GM23338 (cell line): Measurements from ENCODE around the gene AANAT.

ENCODE experiments used
- CREB1 ChIP-seq: fragments of 250-450 bp; sonication (Bioruptor Pico); IDR thresholded peaks from 2 replicates; pipeline ENCODE4 v1.5.0; 2020; ENCODE audit warnings: low read depth, mild to moderate bottlenecking, moderate library complexity
- JUNB ChIP-seq: IDR thresholded peaks from one replicate; pipeline ENCODE4 v1.6.1; 2016; ENCODE audit warnings: antibody characterized with exemption; ENCODE audit not compliant: unreplicated experiment
- NANOG ChIP-seq: IDR thresholded peaks from 2 replicates; pipeline ENCODE4 v1.6.1; 2016; ENCODE audit warnings: antibody characterized with exemption, borderline replicate concordance
- POLR2AphosphoS5 ChIP-seq: IDR thresholded peaks from 2 replicates; pipeline ENCODE4 v1.6.1; 2016; ENCODE audit warnings: antibody characterized with exemption, low read depth
- TF ChIP-seq, protein P1 (sequence below), 2 experiments: fragments of 200-600 bp in 1 of 2; sonication (generic) in 1 of 2; conservative IDR thresholded peaks; 2 replicates each; pipeline versions ENCODE4 v1.5.1 to v1.6.1; 2016 to 2017; ENCODE audit warnings: antibody characterized with exemption in 2 of 2, low read depth in 2 of 2, mild to moderate bottlenecking in 2 of 2, moderate library complexity in 1 of 2
- TF ChIP-seq, protein P2 (sequence below): fragments of 250-450 bp; sonication (Bioruptor Pico); IDR thresholded peaks from 2 replicates; pipeline ENCODE4 v1.5.0; 2020; ENCODE audit warnings: mild to moderate bottlenecking, moderate library complexity

DNA sequence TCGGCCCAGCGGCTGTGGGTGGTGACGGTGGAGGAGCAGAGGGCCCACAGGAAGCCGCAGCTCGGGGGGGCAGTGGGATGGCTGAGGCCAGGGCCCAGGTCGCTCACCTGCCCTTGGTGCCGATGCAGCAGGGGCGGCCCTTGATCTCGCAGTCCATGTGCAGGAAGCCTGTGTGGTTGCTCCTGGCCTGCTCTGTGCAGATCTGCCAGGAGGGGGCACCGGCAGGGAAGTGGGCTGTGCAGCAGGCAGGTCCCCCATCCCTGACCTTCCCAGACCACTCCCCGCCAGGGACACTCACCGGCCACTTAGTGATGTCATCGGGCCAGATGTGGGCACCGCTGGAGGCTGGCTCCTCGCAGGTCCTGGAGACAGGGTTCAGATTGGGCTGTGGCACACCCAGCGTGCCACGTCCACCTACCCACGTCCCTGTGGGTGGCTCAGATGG is 6.2 kb downstream of the AANAT start:
- TF ChIP-seq, protein P1, sequence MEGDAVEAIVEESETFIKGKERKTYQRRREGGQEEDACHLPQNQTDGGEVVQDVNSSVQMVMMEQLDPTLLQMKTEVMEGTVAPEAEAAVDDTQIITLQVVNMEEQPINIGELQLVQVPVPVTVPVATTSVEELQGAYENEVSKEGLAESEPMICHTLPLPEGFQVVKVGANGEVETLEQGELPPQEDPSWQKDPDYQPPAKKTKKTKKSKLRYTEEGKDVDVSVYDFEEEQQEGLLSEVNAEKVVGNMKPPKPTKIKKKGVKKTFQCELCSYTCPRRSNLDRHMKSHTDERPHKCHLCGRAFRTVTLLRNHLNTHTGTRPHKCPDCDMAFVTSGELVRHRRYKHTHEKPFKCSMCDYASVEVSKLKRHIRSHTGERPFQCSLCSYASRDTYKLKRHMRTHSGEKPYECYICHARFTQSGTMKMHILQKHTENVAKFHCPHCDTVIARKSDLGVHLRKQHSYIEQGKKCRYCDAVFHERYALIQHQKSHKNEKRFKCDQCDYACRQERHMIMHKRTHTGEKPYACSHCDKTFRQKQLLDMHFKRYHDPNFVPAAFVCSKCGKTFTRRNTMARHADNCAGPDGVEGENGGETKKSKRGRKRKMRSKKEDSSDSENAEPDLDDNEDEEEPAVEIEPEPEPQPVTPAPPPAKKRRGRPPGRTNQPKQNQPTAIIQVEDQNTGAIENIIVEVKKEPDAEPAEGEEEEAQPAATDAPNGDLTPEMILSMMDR (conservative IDR thresholded peaks at IDR 0.05; ENCODE audit: low read depth in 2 of 2), result peak; percentile 42 to 76
- TF ChIP-seq, protein P2, sequence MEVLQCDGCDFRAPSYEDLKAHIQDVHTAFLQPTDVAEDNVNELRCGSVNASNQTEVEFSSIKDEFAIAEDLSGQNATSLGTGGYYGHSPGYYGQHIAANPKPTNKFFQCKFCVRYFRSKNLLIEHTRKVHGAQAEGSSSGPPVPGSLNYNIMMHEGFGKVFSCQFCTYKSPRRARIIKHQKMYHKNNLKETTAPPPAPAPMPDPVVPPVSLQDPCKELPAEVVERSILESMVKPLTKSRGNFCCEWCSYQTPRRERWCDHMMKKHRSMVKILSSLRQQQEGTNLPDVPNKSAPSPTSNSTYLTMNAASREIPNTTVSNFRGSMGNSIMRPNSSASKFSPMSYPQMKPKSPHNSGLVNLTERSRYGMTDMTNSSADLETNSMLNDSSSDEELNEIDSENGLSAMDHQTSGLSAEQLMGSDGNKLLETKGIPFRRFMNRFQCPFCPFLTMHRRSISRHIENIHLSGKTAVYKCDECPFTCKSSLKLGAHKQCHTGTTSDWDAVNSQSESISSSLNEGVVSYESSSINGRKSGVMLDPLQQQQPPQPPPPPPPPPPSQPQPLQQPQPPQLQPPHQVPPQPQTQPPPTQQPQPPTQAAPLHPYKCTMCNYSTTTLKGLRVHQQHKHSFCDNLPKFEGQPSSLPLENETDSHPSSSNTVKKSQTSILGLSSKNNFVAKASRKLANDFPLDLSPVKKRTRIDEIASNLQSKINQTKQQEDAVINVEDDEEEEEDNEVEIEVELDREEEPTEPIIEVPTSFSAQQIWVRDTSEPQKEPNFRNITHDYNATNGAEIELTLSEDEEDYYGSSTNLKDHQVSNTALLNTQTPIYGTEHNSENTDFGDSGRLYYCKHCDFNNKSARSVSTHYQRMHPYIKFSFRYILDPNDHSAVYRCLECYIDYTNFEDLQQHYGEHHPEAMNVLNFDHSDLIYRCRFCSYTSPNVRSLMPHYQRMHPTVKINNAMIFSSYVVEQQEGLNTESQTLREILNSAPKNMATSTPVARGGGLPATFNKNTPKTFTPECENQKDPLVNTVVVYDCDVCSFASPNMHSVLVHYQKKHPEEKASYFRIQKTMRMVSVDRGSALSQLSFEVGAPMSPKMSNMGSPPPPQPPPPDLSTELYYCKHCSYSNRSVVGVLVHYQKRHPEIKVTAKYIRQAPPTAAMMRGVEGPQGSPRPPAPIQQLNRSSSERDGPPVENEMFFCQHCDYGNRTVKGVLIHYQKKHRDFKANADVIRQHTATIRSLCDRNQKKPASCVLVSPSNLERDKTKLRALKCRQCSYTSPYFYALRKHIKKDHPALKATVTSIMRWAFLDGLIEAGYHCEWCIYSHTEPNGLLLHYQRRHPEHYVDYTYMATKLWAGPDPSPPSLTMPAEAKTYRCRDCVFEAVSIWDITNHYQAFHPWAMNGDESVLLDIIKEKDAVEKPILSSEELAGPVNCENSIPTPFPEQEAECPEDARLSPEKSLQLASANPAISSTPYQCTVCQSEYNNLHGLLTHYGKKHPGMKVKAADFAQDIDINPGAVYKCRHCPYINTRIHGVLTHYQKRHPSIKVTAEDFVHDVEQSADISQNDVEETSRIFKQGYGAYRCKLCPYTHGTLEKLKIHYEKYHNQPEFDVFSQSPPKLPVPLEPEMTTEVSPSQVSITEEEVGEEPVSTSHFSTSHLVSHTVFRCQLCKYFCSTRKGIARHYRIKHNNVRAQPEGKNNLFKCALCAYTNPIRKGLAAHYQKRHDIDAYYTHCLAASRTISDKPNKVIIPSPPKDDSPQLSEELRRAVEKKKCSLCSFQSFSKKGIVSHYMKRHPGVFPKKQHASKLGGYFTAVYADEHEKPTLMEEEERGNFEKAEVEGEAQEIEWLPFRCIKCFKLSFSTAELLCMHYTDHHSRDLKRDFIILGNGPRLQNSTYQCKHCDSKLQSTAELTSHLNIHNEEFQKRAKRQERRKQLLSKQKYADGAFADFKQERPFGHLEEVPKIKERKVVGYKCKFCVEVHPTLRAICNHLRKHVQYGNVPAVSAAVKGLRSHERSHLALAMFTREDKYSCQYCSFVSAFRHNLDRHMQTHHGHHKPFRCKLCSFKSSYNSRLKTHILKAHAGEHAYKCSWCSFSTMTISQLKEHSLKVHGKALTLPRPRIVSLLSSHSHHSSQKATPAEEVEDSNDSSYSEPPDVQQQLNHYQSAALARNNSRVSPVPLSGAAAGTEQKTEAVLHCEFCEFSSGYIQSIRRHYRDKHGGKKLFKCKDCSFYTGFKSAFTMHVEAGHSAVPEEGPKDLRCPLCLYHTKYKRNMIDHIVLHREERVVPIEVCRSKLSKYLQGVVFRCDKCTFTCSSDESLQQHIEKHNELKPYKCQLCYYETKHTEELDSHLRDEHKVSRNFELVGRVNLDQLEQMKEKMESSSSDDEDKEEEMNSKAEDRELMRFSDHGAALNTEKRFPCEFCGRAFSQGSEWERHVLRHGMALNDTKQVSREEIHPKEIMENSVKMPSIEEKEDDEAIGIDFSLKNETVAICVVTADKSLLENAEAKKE, result no peak
- TF ChIP-seq CREB1 (CRISPR knock-in tag), result no peak
- no peak for TF ChIP-seq NANOG
- no peak for TF ChIP-seq POLR2AphosphoS5
- no peak for TF ChIP-seq JUNB
